ENCODE results near the gene KMO. TPM values are rescaled to one million over a fixed set of nuclear protein-coding genes. Genes with fewer than 3 reads are reported as not detected.
A peak's percentile ranks its signal among the peaks of the same experiment; 100 is the strongest.

Gene KMO
- total RNA-seq, 1 donor from 2014 or later = not detected

- no peaks in the 10 kb centered on the region for H3K27me3 Mint-ChIP-seq (ENCODE audit: low read depth)
- TF ChIP-seq CTCF (conservative IDR thresholded peaks at IDR 0.05) = no peak
- H3K36me3 Mint-ChIP-seq (ENCODE audit: low read depth) = peaks cover 14% of the 10 kb centered on the region
- H3K9me3 Mint-ChIP-seq = no peaks in the 10 kb centered on the region
- DNase-seq (ENCODE audit: low read depth, low spot score) = no peak
- H3K27ac Mint-ChIP-seq (ENCODE audit: unreplicated experiment) = no peak overlapping the region
- no peak overlapping the region for H3K4me3 Mint-ChIP-seq
- H3K4me1 Mint-ChIP-seq = no peaks in the 10 kb centered on the region
These were observed 54.8 kb downstream of the KMO start for GRCh38 chr1:241586905-241587512.

- no peak for DNase-seq (ENCODE audit: low read depth, low spot score)
- Mint-ChIP-seq H3K9me3 (no peaks in the 10 kb centered on the region), H3K27ac (ENCODE audit: unreplicated experiment) (no peak overlapping the region), H3K4me1 (no peaks in the 10 kb centered on the region), H3K4me3 (no peak overlapping the region), H3K36me3 (ENCODE audit: low read depth) (peaks cover 15% of the 10 kb centered on the region), H3K27me3 (ENCODE audit: low read depth) (no peaks in the 10 kb centered on the region)
- no peak for TF ChIP-seq CTCF (conservative IDR thresholded peaks at IDR 0.05)
These were observed 57.3 kb downstream of the KMO start for GRCh38 chr1:241589521-241589920.

- no peaks in the 10 kb centered on the region for H3K4me1 Mint-ChIP-seq
- H3K36me3 Mint-ChIP-seq (ENCODE audit: low read depth) = peaks cover 21% of the 10 kb centered on the region
- H3K27me3 Mint-ChIP-seq (ENCODE audit: low read depth) = no peaks in the 10 kb centered on the region
- no peak for TF ChIP-seq CTCF (conservative IDR thresholded peaks at IDR 0.05)
- no peak overlapping the region for H3K4me3 Mint-ChIP-seq
- H3K27ac Mint-ChIP-seq (ENCODE audit: unreplicated experiment) = peak overlapping the region; percentile 19
- DNase-seq (ENCODE audit: low read depth, low spot score) = no peak
- no peaks in the 10 kb centered on the region for H3K9me3 Mint-ChIP-seq
These were observed 58.5 kb downstream of the KMO start for GRCh38 chr1:241590719-241591118.

- no peaks in the 10 kb centered on the region for H3K9me3 Mint-ChIP-seq
- no peak overlapping the region for H3K4me3 Mint-ChIP-seq
- peaks cover 23% of the 10 kb centered on the region for H3K36me3 Mint-ChIP-seq (ENCODE audit: low read depth)
- no peak for DNase-seq (ENCODE audit: low read depth, low spot score)
- H3K4me1 Mint-ChIP-seq = no peaks in the 10 kb centered on the region
- H3K27me3 Mint-ChIP-seq (ENCODE audit: low read depth) = no peaks in the 10 kb centered on the region
- no peak for TF ChIP-seq CTCF (conservative IDR thresholded peaks at IDR 0.05)
- H3K27ac Mint-ChIP-seq (ENCODE audit: unreplicated experiment) = no peak overlapping the region
These were observed 59.1 kb downstream of the KMO start for GRCh38 chr1:241591317-241591716.

GRCh38 chr1:241591736-241592135, 59.6 kb downstream of the KMO start:
- no peak overlapping the region for H3K4me3 Mint-ChIP-seq
- no peak for DNase-seq (ENCODE audit: low read depth, low spot score)
- H3K9me3 Mint-ChIP-seq = no peaks in the 10 kb centered on the region
- no peak overlapping the region for H3K27ac Mint-ChIP-seq (ENCODE audit: unreplicated experiment)
- peaks cover 21% of the 10 kb centered on the region for H3K36me3 Mint-ChIP-seq (ENCODE audit: low read depth)
- no peak for TF ChIP-seq CTCF (conservative IDR thresholded peaks at IDR 0.05)
- no peaks in the 10 kb centered on the region for H3K4me1 Mint-ChIP-seq
- H3K27me3 Mint-ChIP-seq (ENCODE audit: low read depth) = no peaks in the 10 kb centered on the region

Data from neural crest cell (in vitro differentiated cells).